HUES48 (cell line): ENCODE measurements around the gene KIF9.

Source experiments
- H3K27ac ChIP-seq: one replicate; pipeline ENCODE4 v1.7.0; 2013; ENCODE audit warnings: low read depth, low read length, inconsistent platforms
- H3K27me3 ChIP-seq: 2 replicates; pipeline ENCODE4 v1.6.1; 2013; ENCODE audit warnings: mild to moderate bottlenecking, low read length; ENCODE audit not compliant: control insufficient read depth, insufficient read depth
- H3K36me3 ChIP-seq: 2 replicates; pipeline ENCODE4 v1.6.1; 2013; ENCODE audit warnings: low read length; ENCODE audit not compliant: control insufficient read depth, insufficient read depth
- H3K4me1 ChIP-seq: 2 replicates; pipeline ENCODE4 v1.6.1; 2013; ENCODE audit warnings: mild to moderate bottlenecking, low read length; ENCODE audit not compliant: control insufficient read depth, insufficient read depth
- H3K4me3 ChIP-seq: 2 replicates; pipeline ENCODE4 v1.5.1; 2013; ENCODE audit warnings: mild to moderate bottlenecking, low read depth, low read length
- H3K9ac ChIP-seq: 2 replicates; pipeline ENCODE4 v1.6.1; 2013; ENCODE audit warnings: mild to moderate bottlenecking, low read depth, low read length, moderate library complexity
- H3K9me3 ChIP-seq: 2 replicates; pipeline ENCODE4 v1.6.1; 2013; ENCODE audit warnings: low read length; ENCODE audit not compliant: control insufficient read depth, insufficient read depth

The KIF9 gene

GRCh38 chr3:47247131-47248064, 35.2 kb downstream of the KIF9 start:
- Histone ChIP-seq H3K27ac (no peak overlapping the region), H3K4me1 (peaks cover 4% of the 10 kb centered on the region), H3K4me3 (no peak overlapping the region), H3K36me3 (no peaks in the 10 kb centered on the region), H3K9ac (no peak overlapping the region), H3K27me3 (no peaks in the 10 kb centered on the region), H3K9me3 (no peaks in the 10 kb centered on the region)

- H3K27me3 ChIP-seq, result no peaks in the 10 kb centered on the region
- no peak overlapping the region for H3K27ac ChIP-seq
- no peaks in the 10 kb centered on the region for H3K36me3 ChIP-seq
- H3K4me1 ChIP-seq, result peaks cover 2% of the 10 kb centered on the region
- H3K9ac ChIP-seq, result no peak overlapping the region
- no peaks in the 10 kb centered on the region for H3K9me3 ChIP-seq
- H3K4me3 ChIP-seq, result no peak overlapping the region
Observed at GRCh38 chr3:47245271-47245670, 37.3 kb downstream of the KIF9 start.

DNA sequence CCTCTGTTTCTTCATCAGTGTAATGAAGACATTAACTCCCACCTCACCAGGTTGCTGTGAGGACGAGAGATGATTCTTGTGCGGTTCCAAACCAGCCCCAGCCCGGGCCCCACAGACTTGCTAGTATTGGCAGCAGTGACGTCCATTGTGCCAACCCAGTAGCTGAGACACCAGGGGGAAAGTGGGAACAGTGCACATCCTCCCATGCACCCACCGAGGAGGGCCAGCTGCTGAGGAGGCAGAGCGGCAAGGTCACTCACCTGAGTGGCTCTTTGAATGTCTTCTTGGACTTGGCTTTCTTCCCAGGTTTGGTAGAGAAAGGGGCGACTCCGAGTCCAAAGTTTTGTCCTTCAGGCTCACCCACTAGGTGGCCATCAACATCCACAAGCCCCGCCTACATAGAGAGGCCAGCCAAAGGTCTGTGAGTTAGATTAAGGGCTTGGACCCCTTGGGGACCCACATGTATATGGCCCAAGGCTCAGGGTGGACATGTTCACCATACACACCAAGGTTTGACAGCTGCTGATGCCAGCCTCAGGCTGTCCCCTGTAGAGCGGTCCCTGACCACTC, 38.0 kb downstream of the KIF9 start:
- H3K9me3 ChIP-seq, result no peaks in the 10 kb centered on the region
- H3K27ac ChIP-seq, result no peak overlapping the region
- H3K27me3 ChIP-seq, result no peaks in the 10 kb centered on the region
- H3K4me3 ChIP-seq, result no peak overlapping the region
- no peaks in the 10 kb centered on the region for H3K36me3 ChIP-seq
- no peak overlapping the region for H3K9ac ChIP-seq
- no peaks in the 10 kb centered on the region for H3K4me1 ChIP-seq

GRCh38 chr3:47243419-47244147, 39.0 kb downstream of the KIF9 start:
- no peaks in the 10 kb centered on the region for H3K4me1 ChIP-seq
- H3K36me3 ChIP-seq, result no peaks in the 10 kb centered on the region
- no peak overlapping the region for H3K27ac ChIP-seq
- no peaks in the 10 kb centered on the region for H3K27me3 ChIP-seq
- H3K4me3 ChIP-seq, result no peak overlapping the region
- H3K9me3 ChIP-seq, result no peaks in the 10 kb centered on the region
- no peak overlapping the region for H3K9ac ChIP-seq

- no peak overlapping the region for H3K4me3 ChIP-seq
- no peaks in the 10 kb centered on the region for H3K9me3 ChIP-seq
- no peaks in the 10 kb centered on the region for H3K36me3 ChIP-seq
- no peaks in the 10 kb centered on the region for H3K27me3 ChIP-seq
- no peak overlapping the region for H3K9ac ChIP-seq
- H3K27ac ChIP-seq, result no peak overlapping the region
- no peaks in the 10 kb centered on the region for H3K4me1 ChIP-seq
Observed at GRCh38 chr3:47239929-47240328, 42.7 kb downstream of the KIF9 start.

GRCh38 chr3:47238017-47238416, 44.6 kb downstream of the KIF9 start:
- Histone ChIP-seq H3K27ac (no peak overlapping the region), H3K36me3 (no peaks in the 10 kb centered on the region), H3K9me3 (no peaks in the 10 kb centered on the region), H3K4me3 (no peak overlapping the region), H3K4me1 (no peaks in the 10 kb centered on the region), H3K27me3 (no peaks in the 10 kb centered on the region), H3K9ac (no peak overlapping the region)

DNA sequence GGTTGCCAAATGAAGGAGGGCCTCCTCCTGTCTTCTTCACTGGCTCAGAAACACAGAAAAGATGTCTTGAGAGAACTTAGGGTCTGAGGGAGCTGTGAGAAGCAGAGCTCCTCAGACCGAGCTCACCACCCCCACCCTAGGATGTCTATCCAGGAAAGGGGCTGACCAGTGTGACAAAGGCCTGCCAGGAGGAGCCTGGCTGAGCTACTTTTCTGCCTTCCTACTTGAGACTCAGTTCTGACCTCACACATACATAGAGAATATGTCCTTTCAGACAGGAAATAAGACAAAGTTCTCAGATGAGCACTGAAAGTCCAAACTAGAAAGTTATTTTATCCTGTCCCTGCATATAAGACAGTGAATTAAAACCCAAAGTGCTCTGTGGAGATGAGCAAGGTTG, 54.5 kb downstream of the KIF9 start:
- no peak overlapping the region for H3K9ac ChIP-seq

GRCh38 chr3:47227678-47228077, 54.9 kb downstream of the KIF9 start:
- H3K4me3 ChIP-seq, result no peak overlapping the region
- no peaks in the 10 kb centered on the region for H3K36me3 ChIP-seq
- H3K27me3 ChIP-seq, result no peaks in the 10 kb centered on the region
- H3K9me3 ChIP-seq, result no peaks in the 10 kb centered on the region
- H3K9ac ChIP-seq, result no peak overlapping the region
- H3K27ac ChIP-seq, result no peak overlapping the region
- no peaks in the 10 kb centered on the region for H3K4me1 ChIP-seq

More for the DNA sequence above, 54.5 kb downstream of the KIF9 start:
- no peaks in the 10 kb centered on the region for H3K36me3 ChIP-seq
- H3K27me3 ChIP-seq, result no peaks in the 10 kb centered on the region
- H3K4me3 ChIP-seq, result no peak overlapping the region
- H3K9me3 ChIP-seq, result no peaks in the 10 kb centered on the region
- no peaks in the 10 kb centered on the region for H3K4me1 ChIP-seq
- H3K27ac ChIP-seq, result no peak overlapping the region

DNA sequence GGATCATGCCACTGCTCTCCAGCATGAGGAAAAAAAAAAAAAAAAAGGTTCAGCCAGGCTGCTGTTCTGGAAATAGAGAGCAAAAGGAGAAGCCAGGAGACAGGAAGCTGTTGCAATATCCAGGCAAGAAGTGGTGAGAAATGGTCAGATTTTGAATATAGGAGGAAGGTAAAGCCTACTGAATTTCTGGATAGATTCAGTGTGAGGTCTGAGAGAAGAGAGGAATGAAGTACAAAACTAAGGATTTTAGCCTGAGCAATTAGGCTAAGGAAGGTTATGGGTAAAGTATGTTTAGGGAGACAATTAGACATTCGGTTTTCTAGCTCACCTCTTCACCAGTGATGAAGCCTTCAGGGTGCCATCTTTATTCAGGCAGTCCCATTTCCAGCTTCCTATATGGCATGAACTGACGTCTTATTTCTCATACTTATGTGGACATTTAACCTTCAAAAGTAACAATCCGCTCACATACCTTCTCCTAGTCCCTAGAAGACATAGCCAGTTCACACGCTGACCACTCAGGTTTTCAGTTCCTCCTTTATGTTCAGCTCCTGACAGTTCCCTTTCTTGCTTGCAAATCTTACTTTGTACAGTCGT, 57.2 kb downstream of the KIF9 start:
- H3K4me3 ChIP-seq, result no peak overlapping the region
- H3K27ac ChIP-seq, result no peak overlapping the region
- no peak overlapping the region for H3K9ac ChIP-seq
- no peaks in the 10 kb centered on the region; the same call in 1 of the 2 replicates for H3K4me1 ChIP-seq
- H3K36me3 ChIP-seq, result no peaks in the 10 kb centered on the region
- no peaks in the 10 kb centered on the region for H3K9me3 ChIP-seq
- no peaks in the 10 kb centered on the region for H3K27me3 ChIP-seq

DNA sequence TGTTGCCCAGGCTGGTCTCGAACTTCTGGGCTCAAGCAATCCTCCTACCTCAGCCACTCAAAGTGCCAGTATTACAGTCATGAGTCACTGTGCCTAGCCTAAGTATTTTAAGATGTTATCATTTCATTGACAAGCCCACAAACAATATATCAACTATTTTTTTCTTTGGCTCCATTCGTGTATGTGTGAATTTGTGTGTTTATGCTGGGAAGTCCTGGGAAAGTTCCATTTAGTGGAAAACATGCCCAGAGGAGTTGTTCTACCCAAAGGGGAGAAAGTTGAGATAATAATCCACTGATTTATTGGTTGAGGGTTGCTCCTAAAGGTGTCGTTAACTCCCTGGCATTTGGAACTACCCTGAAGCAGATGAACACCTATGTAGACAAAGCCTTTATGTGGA, 58.8 kb downstream of the KIF9 start:
- no peaks in the 10 kb centered on the region for H3K9me3 ChIP-seq
- no peaks in the 10 kb centered on the region for H3K36me3 ChIP-seq
- no peaks in the 10 kb centered on the region for H3K27me3 ChIP-seq
- no peak overlapping the region for H3K9ac ChIP-seq
- H3K27ac ChIP-seq, result no peak overlapping the region
- H3K4me1 ChIP-seq, result no peaks in the 10 kb centered on the region; the same call in 1 of the 2 replicates
- no peak overlapping the region for H3K4me3 ChIP-seq
